Activated CD4-positive, alpha-beta T cell treated with anti-CD3 and anti-CD28 coated beads, Interleukin-2, amount 10 ng/mL, durations not matched to agents 24 days and 14 days (primary cell): ENCODE measurements around the gene FEN1. TPM values are rescaled to one million over a fixed set of nuclear protein-coding genes. Genes with fewer than 3 reads are reported as not detected.
A peak's percentile ranks its signal among the peaks of the same experiment; 100 is the strongest.

Experiments
- DNase-seq: peaks from one replicate; pipeline ENCODE4 v3.0.0; 2022
- H3K27ac Mint-ChIP-seq: one replicate; pipeline ENCODE4 v1.8.0; 2022; ENCODE audit warnings: mild to moderate bottlenecking, mixed read lengths
- H3K27me3 Mint-ChIP-seq: one replicate; pipeline ENCODE4 v1.8.0; 2022; ENCODE audit warnings: mixed read lengths
- H3K36me3 Mint-ChIP-seq: one replicate; pipeline ENCODE4 v1.8.0; 2022; ENCODE audit warnings: low read depth, mild to moderate bottlenecking, mixed read lengths
- H3K4me1 Mint-ChIP-seq: one replicate; pipeline ENCODE4 v1.8.0; 2021; ENCODE audit warnings: mixed read lengths
- H3K4me3 Mint-ChIP-seq: one replicate; pipeline ENCODE4 v1.8.0; 2022; ENCODE audit warnings: mild to moderate bottlenecking, moderate library complexity, mixed read lengths
- H3K9me3 Mint-ChIP-seq: one replicate; pipeline ENCODE4 v1.8.0; 2021; ENCODE audit warnings: mixed read lengths
- intact Hi-C: fragments of 100-400 bp; cut with micrococcal nuclease; formaldehyde crosslinking; loops from one replicate; pipeline ENCODE4 v1.15.1; 2023
- total RNA-seq: library from RNA; stranded (reverse); gene quantifications from 2 replicates; pipeline ENCODE4 v1.2.3, GENCODE V29; 2022

Gene FEN1
- total RNA-seq, 1 donor from 2014 or later, result 144 TPM

DNA sequence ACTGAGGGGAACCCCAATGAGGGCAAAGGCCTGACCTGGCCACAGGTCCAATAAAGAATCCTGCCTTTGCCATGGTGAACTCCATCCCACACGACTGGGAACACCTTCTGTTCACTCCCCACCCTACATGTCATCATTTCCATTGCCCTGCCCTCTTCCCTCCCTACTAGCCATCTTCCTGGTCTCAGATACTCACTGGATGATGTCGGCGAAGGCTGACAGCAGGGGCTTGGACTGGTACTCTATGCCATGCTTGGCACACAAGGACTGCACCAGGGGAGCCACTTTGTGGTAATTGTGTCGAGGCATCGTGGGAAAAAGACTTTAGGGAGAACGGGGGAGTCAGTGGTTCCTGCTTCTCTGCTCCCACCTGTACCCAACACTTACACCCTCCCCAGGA, 9.9 kb downstream of the FEN1 start:
- no peaks in the 10 kb centered on the region for H3K27me3 Mint-ChIP-seq
- peaks cover 76% of the 10 kb centered on the region for H3K36me3 Mint-ChIP-seq
- H3K27ac Mint-ChIP-seq, result no peak overlapping the region
- intact Hi-C loops, result no loop called here
- peaks cover 9% of the 10 kb centered on the region for H3K4me1 Mint-ChIP-seq
- no peak for DNase-seq
- H3K4me3 Mint-ChIP-seq, result no peak overlapping the region
- no peaks in the 10 kb centered on the region for H3K9me3 Mint-ChIP-seq

DNA sequence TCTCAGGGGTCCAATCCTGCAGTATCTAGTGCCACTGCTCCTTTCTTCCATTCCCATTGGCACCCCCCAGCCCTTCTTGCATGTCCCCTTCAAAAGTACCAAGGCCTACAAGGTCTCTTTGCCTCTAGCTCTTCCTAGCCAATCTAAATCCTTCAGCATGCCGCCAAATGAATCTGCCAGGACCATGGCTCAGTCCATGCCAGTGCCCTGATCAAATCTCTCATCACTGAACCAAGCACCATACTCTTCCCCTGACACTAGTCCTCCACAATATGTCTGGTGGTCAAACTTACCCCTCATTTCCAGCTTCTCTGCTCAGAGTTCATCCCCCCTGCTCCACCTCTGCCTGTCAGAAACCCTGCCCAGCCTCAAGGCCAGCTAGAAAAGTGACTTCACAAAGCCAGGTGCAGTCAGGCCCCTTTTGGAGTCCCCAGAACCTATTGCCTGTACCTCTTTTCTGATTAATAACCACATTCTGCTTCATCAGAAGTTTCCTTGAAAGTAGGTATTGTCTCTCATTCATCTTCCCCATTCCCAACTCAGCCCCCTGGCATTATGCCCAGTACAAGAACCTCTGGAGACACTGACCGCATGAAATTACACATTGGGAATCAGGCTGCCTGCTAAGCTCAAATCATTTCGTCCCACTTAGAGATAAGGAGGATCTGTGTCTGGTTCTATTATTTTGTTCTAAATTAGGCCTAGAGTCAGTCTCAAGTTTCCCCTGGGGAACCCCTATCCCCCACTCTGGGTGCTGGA, 11.4 kb downstream of the FEN1 start:
- H3K27ac Mint-ChIP-seq, result no peak overlapping the region
- no peaks in the 10 kb centered on the region for H3K9me3 Mint-ChIP-seq
- no peak for DNase-seq
- H3K4me1 Mint-ChIP-seq, result peaks cover 7% of the 10 kb centered on the region
- no peak overlapping the region for H3K4me3 Mint-ChIP-seq
- no peaks in the 10 kb centered on the region for H3K27me3 Mint-ChIP-seq
- intact Hi-C loops, result no loop called here
- peaks cover 76% of the 10 kb centered on the region for H3K36me3 Mint-ChIP-seq

DNA sequence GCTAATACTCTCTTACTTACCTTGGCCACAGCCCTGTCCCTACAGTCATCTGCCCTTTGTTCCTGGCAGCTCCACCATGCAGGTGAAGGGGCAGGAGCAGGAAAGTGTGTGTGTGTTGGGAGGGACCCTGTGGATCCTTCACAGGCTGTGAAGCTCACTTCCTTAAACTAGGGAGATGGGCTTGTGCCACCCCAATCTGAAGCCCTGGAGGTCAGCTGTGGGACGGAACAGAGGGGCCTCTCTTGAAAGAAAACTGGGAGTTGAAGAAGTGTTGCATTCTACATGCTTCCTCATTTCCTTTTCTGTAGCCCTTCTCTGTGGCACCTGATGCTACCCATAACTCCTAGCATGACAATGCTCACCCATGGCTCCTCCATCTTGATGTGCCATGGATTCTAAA, 12.4 kb downstream of the FEN1 start:
- peaks cover 76% of the 10 kb centered on the region for H3K36me3 Mint-ChIP-seq
- H3K27ac Mint-ChIP-seq, result peak overlapping the region; percentile 57
- intact Hi-C loops, result no loop called here
- no peaks in the 10 kb centered on the region for H3K9me3 Mint-ChIP-seq
- H3K4me1 Mint-ChIP-seq, result peaks cover 7% of the 10 kb centered on the region
- H3K27me3 Mint-ChIP-seq, result no peaks in the 10 kb centered on the region
- no peak for DNase-seq
- no peak overlapping the region for H3K4me3 Mint-ChIP-seq

DNA sequence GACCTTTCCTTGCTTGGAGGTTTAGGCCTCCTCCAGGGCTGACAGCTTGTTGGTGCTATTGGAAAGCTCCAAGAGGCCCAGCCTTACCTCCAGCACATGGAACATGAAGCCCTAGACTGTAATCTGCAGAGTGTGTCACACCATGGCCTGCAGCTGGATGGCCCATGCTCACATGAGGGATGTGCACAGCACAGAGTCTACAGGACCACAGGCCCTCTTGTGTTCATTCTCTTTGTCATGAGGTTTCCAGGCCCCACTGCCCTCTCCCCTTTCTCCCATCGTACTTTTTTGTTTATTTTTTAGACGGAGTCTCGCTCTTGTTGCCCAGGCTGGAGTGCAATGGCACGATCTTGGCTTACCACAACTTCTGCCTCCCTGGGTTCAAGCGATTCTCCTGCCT, 14.1 kb downstream of the FEN1 start:
- no peak overlapping the region for H3K27ac Mint-ChIP-seq
- peaks cover 79% of the 10 kb centered on the region for H3K36me3 Mint-ChIP-seq
- no peak overlapping the region for H3K4me3 Mint-ChIP-seq
- intact Hi-C loops, result no loop called here
- H3K4me1 Mint-ChIP-seq, result peaks cover 4% of the 10 kb centered on the region
- no peaks in the 10 kb centered on the region for H3K9me3 Mint-ChIP-seq
- DNase-seq, result no peak
- H3K27me3 Mint-ChIP-seq, result no peaks in the 10 kb centered on the region

DNA sequence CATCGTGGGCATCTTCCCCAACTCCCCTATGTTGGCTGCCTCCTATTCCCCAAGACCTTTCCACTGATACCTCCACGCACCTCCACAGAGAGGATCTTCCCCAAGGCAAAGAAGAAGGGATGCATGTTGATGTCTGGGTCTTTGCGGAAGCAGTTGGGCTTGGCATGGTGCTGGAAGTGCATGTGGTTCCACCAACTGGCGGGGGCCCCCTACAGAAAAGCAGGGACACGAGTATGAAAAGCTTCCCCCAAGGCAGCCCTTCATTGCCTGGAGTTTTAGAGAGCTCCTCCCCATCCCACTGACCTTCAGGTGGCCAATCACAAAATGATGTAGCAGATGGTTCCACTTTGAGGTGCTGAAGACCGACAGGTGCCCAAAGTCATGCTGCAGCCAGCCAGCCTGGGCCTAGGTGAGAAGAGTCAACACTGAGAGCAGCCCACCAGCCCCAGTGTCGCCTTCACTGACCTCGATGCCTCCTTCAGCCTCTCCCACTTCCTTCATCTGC, 18.0 kb downstream of the FEN1 start:
- peaks cover 72% of the 10 kb centered on the region for H3K36me3 Mint-ChIP-seq
- no peak overlapping the region for H3K27ac Mint-ChIP-seq
- H3K4me3 Mint-ChIP-seq, result no peak overlapping the region
- H3K4me1 Mint-ChIP-seq, result peaks cover 13% of the 10 kb centered on the region
- DNase-seq, result no peak
- H3K9me3 Mint-ChIP-seq, result no peaks in the 10 kb centered on the region
- no peaks in the 10 kb centered on the region for H3K27me3 Mint-ChIP-seq
- intact Hi-C loops, result no loop called here

DNA sequence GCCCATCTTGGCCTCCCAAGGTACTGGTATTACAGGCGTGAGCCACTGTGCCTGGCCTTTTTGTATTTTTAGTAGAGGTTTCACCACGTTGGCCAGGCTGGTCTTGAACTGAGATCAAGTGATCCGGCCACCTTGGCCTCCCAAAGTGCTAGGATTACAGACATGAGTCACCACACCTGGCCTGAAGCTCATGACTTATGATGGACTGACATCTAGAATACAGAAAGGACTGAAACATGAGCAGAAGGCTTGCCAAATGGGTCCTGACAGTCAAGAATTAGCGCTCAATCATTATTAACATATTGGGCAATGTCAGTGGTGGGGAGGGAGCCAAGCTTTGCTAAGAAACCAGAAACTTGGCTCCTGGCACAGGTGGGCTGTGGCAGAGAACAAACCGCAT, 19.1 kb downstream of the FEN1 start:
- no peaks in the 10 kb centered on the region for H3K27me3 Mint-ChIP-seq
- no peak for DNase-seq
- H3K4me3 Mint-ChIP-seq, result no peak overlapping the region
- peak overlapping the region; percentile 11 for H3K27ac Mint-ChIP-seq
- intact Hi-C loops, result no loop called here
- H3K9me3 Mint-ChIP-seq, result no peaks in the 10 kb centered on the region
- peaks cover 72% of the 10 kb centered on the region for H3K36me3 Mint-ChIP-seq
- H3K4me1 Mint-ChIP-seq, result peaks cover 16% of the 10 kb centered on the region

DNA sequence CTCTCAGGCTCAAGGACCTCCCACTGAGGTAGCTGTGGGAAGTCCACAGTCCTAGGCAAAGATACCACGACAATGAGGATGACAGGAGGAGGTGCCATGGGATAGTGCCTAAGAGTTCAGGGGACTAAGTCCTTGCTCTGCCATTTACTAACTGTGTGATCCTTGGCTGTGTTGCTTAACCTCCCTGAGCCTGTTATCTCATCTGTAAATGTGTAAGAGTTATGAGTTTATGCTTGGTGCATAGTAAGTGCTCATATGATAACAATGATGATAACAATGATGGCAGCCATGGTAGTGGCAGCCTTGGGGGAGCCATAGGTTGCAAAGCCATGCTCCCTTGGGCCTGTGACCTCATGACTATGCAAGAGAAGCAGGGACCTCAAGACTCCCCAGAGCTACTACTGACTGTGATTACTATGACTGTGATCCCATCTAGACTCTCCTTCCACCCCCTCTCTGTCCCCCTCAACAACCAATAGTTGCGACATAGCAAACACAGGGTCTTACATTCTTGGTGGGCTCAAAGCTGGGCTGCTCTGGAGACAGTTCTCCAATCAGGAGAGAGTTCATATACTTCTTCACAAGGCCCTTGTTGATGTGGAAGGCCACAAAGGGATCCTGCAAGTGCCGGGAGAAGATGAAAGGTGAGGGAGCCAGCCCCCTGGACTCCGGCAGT, 20.2 kb downstream of the FEN1 start:
- no peak for DNase-seq
- peaks cover 19% of the 10 kb centered on the region for H3K4me1 Mint-ChIP-seq
- intact Hi-C loops, result no loop called here
- peaks cover 1% of the 10 kb centered on the region for H3K27me3 Mint-ChIP-seq
- no peak overlapping the region for H3K27ac Mint-ChIP-seq
- H3K9me3 Mint-ChIP-seq, result no peaks in the 10 kb centered on the region
- no peak overlapping the region for H3K4me3 Mint-ChIP-seq
- peaks cover 64% of the 10 kb centered on the region for H3K36me3 Mint-ChIP-seq

DNA sequence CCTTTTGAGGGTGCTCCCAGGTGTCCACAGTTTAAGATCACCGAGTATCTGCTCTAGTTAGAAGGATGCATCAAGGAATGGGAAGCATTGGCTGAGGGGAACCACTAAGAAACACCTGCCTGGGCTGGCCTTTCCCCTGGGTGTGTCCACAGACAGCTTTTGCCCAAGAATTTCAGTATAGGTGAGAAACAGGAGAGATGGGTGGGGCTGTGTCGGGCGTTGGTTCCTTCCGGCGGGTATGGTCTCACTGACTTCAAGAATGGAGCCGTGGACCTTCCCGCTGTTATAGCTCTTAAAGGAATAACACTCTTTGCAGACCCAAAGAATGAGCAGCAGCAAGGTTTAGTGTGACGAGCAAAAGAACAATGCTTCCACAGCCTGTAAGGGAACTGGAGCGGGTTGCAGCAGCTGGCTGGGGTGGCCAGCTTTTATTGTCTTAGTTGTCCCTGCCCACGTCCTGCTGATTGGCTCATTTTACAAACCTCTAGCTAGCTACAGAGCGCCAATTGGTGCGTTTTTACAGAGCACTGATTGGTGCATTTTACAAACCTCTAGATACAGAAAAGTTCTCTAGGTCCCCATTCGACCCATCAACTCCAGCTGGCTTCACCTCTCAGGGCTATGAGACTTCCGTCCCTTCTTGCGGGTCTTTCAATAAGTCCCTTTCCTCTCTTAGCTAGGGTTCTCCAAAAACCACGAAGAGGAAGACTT, 21.7 kb downstream of the FEN1 start:
- Mint-ChIP-seq H3K4me1 (peaks cover 20% of the 10 kb centered on the region), H3K4me3 (peak overlapping the region; percentile 97), H3K36me3 (peaks cover 55% of the 10 kb centered on the region), H3K27ac (peak overlapping the region; percentile 97), H3K27me3 (peaks cover 2% of the 10 kb centered on the region), H3K9me3 (no peaks in the 10 kb centered on the region)
- peak; percentile 81 for DNase-seq
- intact Hi-C loops, result no loop called here

DNA sequence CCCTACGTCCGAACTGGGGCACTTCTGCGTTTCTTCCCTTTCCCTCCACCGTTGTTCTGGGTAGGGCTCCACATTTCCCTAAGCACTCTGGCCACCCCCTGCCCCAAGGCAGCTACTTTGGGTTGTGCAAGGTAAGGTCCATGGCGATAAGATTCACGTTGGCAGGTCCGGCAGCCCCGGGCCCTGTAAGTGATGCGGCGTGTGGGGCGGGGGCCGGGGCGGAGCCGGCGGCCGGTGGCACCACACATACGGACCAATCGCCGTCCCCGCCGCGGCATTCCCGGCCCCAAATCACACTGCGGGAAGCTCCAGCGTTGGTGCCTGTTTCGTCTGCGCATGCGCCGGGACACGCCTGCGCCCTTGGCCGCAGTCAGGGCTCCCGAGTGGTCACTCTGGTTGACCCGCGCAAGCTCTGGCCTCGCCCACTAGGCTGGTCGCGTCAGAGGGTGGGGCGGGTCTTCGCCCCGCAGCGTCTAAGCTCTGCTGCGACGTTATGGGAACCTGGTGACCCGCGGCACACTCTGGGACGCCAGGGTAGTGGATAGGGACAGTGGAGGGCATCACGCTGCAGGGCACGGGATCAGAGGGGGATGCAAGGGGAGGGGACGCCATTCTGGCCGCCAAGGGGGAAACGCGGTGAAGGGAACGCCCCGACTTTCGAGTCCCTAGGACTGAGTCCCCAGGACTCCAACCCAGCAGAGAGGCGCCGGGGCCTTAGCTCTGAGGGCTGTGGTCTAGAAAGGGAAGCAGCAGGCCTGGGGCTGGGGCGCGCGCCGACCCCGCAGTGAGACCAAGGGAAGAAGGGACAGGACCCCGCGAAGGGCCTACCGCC, 22.5 kb downstream of the FEN1 start:
- intact Hi-C loops, result loop anchor here (1.0 kb wide), 1 partner anchor 23 kb away; the partner anchor contains the start of genes FEN1 and TMEM258
- Mint-ChIP-seq H3K4me3 (peak overlapping the region; percentile 97), H3K4me1 (peaks cover 20% of the 10 kb centered on the region), H3K27ac (peak overlapping the region; percentile 97), H3K9me3 (no peaks in the 10 kb centered on the region), H3K27me3 (peaks cover 2% of the 10 kb centered on the region), H3K36me3 (peaks cover 47% of the 10 kb centered on the region)
- peak; percentile 94 for DNase-seq

DNA sequence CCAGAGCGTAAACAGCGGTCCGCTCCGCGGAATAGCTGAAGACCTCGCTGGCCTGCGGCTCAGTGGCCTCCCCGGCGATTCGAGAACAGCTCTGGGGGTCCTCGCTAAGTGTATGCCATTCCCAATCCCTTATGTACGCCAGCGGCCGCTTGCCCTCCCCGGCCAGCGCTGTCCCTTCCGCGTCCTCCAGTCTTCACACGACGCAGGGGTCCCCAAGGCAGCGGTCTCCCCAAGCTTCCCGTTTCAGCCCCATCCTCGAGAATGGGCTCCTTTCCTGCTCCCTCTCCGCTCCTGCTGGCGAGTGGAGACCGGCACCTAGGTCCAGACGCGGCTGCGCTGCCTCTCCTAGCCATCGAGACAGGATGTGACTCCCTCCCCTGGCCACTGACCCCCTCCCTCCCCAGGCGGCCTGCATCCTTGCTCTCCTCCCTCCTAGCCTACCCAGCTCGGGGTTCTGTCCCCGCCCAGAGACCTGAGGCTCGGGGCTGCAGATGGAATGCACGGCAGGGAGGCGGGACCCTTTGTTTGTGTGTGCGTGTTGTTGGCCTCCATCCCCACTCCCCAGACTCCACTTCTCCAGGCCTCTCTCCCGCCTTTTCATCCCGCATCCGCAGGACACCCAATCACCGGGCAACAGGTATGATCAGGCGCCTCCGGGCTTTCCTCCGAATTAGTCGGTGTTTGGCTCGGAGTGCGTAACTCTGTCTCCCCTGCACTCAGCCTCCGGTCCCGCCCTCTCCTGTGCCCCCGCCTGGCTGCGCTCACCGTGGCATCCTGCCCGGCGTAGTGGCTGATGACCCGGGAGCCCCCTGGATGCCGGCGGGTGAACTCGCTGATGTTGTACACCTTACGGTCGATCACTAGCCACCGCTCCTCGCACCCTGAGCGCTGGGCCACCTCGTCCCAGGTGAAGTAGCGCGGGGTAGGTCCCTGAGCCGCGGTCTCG, 23.4 kb downstream of the FEN1 start:
- Mint-ChIP-seq H3K27me3 (peaks cover 2% of the 10 kb centered on the region), H3K36me3 (peaks cover 41% of the 10 kb centered on the region), H3K9me3 (no peaks in the 10 kb centered on the region), H3K4me3 (peak overlapping the region; percentile 97), H3K27ac (peak overlapping the region; percentile 94), H3K4me1 (peaks cover 20% of the 10 kb centered on the region)
- intact Hi-C loops, result loop anchor here (1.0 to 2.0 kb wide), 3 partner anchors 19 to 75 kb away; partner anchors contain the start of genes FADS3, FEN1 and TMEM258
- peak; percentile 89 for DNase-seq

DNA sequence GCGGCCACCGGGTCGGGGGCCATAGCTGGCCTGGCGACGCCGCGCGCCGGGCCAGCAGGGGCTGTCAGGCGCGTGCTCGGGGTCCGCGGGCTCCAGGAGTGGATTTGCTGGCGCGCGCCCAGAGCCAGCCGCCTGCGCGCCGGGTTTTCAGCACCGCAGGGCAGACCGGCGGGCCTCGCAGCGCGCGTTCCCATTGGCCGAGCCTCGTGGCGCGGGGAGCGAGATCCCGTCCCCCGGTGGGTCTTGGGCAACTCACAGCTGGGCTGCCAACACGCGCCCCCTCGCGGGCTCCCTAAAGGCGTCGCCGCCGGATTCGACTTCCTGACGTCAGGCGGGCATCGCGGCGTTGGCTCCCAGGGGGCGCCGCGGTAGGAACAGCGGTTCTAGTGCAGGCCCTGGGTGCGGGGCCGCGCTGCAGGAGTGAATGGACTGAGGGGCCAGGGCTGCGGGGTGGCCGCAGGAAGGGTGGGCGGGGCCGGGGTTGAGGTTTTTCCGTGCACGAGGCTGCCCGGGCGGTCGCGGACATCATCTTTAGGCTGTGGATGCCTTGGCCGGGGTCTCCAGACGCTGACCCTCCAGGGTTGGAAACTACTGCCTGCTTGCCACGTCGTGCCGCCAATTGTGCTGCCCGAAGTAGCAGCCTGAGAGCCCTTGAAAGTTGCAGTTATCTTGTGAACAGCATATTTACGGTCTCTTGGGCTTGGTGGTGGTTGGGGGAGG, 24.2 kb downstream of the FEN1 start, which contains the start of gene FADS1:
TSS of gene FADS1 (minus strand) at position 268 of the 720 bp plus-strand sequence. CDS start at position 194, 74 bp downstream.
- H3K4me3 Mint-ChIP-seq, result peak within 1 kb of the TSS; percentile 97
- H3K27ac Mint-ChIP-seq, result peak within 1 kb of the TSS; percentile 94
- peak; percentile 95 for DNase-seq
- peaks cover 20% of the 10 kb centered on the region for H3K4me1 Mint-ChIP-seq
- H3K27me3 Mint-ChIP-seq, result peaks cover 2% of the 10 kb centered on the region
- H3K36me3 Mint-ChIP-seq, result peaks cover 35% of the 10 kb centered on the region
- intact Hi-C loops, result loop anchor here (1.0 to 2.0 kb wide), 3 partner anchors 10 to 74 kb away; partner anchors contain the start of gene FADS3
- H3K9me3 Mint-ChIP-seq, result no peaks in the 10 kb centered on the region
